ENCODE measurements around the gene SGO2. TPM values are rescaled to one million over a fixed set of nuclear protein-coding genes. Genes with fewer than 3 reads are reported as not detected.

Gene SGO2
- total RNA-seq, 1 experiment from 2014 or later = 32.3 TPM

GRCh38 chr2:200591308-200591707 lies 65.3 kb downstream of the SGO2 start:
- no peak overlapping the region for H3K4me3 ChIP-seq (ENCODE audit: low read length)
- H4K20me1 ChIP-seq (ENCODE audit: insufficient read depth, low read depth, low read length) = no peaks in the 10 kb centered on the region

DNA sequence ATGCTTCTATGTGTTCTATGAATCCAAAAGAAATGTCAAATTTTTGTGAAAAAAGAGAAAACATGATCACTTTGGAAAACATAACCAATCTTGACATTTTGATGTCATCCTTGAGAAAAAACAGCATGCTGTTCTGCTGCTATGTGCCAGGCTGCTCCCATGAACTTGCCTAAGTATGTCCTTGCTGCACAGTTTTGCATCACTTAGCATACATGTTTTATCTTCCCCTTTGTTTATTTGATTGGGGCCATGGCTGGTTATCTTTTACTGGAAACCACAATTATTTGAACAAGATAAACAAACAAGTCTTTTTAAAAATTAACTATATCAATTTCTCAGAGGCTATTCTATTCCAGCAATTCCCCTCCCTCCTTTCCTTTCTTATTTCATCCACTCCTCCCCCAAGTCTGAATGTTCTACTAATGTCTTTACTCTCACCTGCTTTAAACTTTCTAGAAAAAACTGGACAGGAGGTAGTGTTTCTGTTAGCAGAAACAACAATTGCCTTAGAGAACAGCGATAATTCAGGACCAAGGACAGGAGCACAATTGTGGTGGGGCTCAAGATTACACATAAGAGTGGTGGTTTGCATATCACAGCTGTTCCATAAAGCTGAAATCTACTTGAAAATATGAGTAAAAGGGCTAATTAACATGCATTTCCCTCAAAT lies 66.5 kb downstream of the SGO2 start:
- Histone ChIP-seq H3K4me2 (ENCODE audit: low read depth, low read length, poor library complexity, severe bottlenecking) (no peak overlapping the region), H3K36me3 (ENCODE audit: insufficient read depth, low read length) (no peaks in the 10 kb centered on the region), H3K4me1 (ENCODE audit: low read length) (no peaks in the 10 kb centered on the region), H3K27ac (ENCODE audit: low read length) (no peak overlapping the region), H3K9ac (ENCODE audit: low read length) (no peak overlapping the region), H3K27me3 (ENCODE audit: low read length) (no peaks in the 10 kb centered on the region), H3K4me3 (ENCODE audit: low read length) (no peak overlapping the region), H2AFZ (ENCODE audit: low read length) (no peak overlapping the region), H3K9me2 (replicated peaks; ENCODE audit: insufficient read depth, low read length) (no peaks in the 10 kb centered on the region), H3K9me3 (ENCODE audit: low read length) (no peaks in the 10 kb centered on the region), H4K20me1 (ENCODE audit: insufficient read depth, low read depth, low read length) (no peaks in the 10 kb centered on the region), H3K79me2 (ENCODE audit: low read length) (no peaks in the 10 kb centered on the region)
- DNase-seq = peak; percentile 61

More at GRCh38 chr2:200591308-200591707, 65.3 kb downstream of the SGO2 start:
- H3K9me2 ChIP-seq (replicated peaks; ENCODE audit: insufficient read depth, low read length) = no peaks in the 10 kb centered on the region
- H3K79me2 ChIP-seq (ENCODE audit: low read length) = no peaks in the 10 kb centered on the region
- no peaks in the 10 kb centered on the region for H3K36me3 ChIP-seq (ENCODE audit: insufficient read depth, low read length)
- no peak overlapping the region for H3K9ac ChIP-seq (ENCODE audit: low read length)
- no peak overlapping the region for H2AFZ ChIP-seq (ENCODE audit: low read length)
- no peak overlapping the region for H3K27ac ChIP-seq (ENCODE audit: low read length)
- no peaks in the 10 kb centered on the region for H3K4me1 ChIP-seq (ENCODE audit: low read length)
- no peak overlapping the region for H3K4me2 ChIP-seq (ENCODE audit: low read depth, low read length, poor library complexity, severe bottlenecking)
- H3K9me3 ChIP-seq (ENCODE audit: low read length) = no peaks in the 10 kb centered on the region
- H3K27me3 ChIP-seq (ENCODE audit: low read length) = no peaks in the 10 kb centered on the region
- DNase-seq = no peak

DNA sequence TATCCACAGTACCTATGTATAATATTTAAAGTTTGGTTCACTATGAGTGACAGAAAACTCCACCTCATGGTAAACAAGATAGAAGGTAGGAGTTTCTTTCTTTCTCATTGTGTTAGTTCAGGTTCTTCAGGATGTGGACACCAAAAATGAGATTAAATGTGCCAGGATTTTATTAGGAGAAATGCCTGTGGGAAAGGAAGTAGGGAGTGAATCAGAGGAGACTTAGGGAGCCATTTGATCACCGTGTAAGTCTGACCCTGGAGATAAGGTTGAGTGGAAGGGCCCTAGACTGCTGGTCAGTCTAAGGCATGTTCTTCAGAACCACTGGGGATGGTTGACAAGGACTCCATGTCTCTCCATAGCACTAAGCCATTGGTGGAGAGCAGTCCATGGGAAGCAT lies 67.9 kb downstream of the SGO2 start:
- no peak for DNase-seq
- Histone ChIP-seq H3K36me3 (ENCODE audit: insufficient read depth, low read length) (no peaks in the 10 kb centered on the region), H3K4me1 (ENCODE audit: low read length) (no peaks in the 10 kb centered on the region), H3K79me2 (ENCODE audit: low read length) (no peaks in the 10 kb centered on the region), H3K27ac (ENCODE audit: low read length) (no peak overlapping the region), H3K4me2 (ENCODE audit: low read depth, low read length, poor library complexity, severe bottlenecking) (no peak overlapping the region), H3K27me3 (ENCODE audit: low read length) (no peaks in the 10 kb centered on the region), H3K9ac (ENCODE audit: low read length) (no peak overlapping the region), H3K9me2 (replicated peaks; ENCODE audit: insufficient read depth, low read length) (no peaks in the 10 kb centered on the region), H3K9me3 (ENCODE audit: low read length) (no peaks in the 10 kb centered on the region), H2AFZ (ENCODE audit: low read length) (no peak overlapping the region), H3K4me3 (ENCODE audit: low read length) (no peak overlapping the region), H4K20me1 (ENCODE audit: insufficient read depth, low read depth, low read length) (no peaks in the 10 kb centered on the region)

- Histone ChIP-seq H2AFZ (ENCODE audit: low read length) (no peak overlapping the region), H3K27ac (ENCODE audit: low read length) (no peak overlapping the region), H4K20me1 (ENCODE audit: insufficient read depth, low read depth, low read length) (no peaks in the 10 kb centered on the region), H3K4me1 (ENCODE audit: low read length) (no peaks in the 10 kb centered on the region), H3K9ac (ENCODE audit: low read length) (no peak overlapping the region), H3K9me3 (ENCODE audit: low read length) (no peaks in the 10 kb centered on the region), H3K27me3 (ENCODE audit: low read length) (no peaks in the 10 kb centered on the region), H3K36me3 (ENCODE audit: insufficient read depth, low read length) (no peaks in the 10 kb centered on the region), H3K4me2 (ENCODE audit: low read depth, low read length, poor library complexity, severe bottlenecking) (no peak overlapping the region), H3K79me2 (ENCODE audit: low read length) (no peaks in the 10 kb centered on the region), H3K4me3 (ENCODE audit: low read length) (no peak overlapping the region), H3K9me2 (replicated peaks; ENCODE audit: insufficient read depth, low read length) (no peaks in the 10 kb centered on the region)
- no peak for DNase-seq
Observed at GRCh38 chr2:200595913-200596312, 69.9 kb downstream of the SGO2 start.

DNA sequence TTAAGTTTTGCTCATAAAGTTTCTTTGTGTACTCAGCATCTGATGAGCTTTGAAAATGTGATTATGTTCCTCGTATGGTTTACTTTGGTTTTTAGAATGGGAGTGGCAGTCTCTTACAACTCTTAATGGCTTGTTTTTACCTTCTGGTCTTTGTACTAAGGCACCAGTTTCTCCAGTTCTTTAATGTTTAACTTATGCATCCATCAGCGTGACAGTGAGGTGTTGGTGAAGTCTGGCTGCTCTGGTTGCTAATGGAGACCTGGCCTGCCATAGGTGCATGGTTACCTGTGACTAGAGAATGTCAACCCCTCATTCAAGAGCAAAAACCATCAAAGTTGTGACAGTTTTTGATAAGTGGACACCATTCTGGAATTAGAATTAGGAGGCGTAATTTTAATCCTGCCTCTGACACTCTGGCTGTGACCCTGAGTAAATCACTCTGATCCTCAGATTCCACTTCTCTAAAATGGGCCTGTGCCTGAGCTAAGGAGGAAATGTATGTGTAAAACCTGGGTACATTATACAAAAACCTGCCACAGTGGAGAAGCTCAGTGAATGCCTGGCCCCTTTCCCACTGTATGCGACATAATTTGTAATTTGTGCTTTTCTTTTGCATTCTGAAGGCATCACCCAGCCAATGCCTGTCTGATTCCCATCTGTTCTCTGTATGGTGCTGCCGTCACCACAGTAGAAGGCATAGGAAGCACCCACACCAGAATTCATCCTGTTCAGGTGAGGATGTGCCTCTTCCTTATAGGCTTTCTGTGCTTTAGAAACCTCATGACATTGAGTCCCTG lies 71.0 kb downstream of the SGO2 start:
- no peaks in the 10 kb centered on the region for H3K79me2 ChIP-seq (ENCODE audit: low read length)
- H4K20me1 ChIP-seq (ENCODE audit: insufficient read depth, low read depth, low read length) = no peaks in the 10 kb centered on the region
- H3K27ac ChIP-seq (ENCODE audit: low read length) = no peak overlapping the region
- no peaks in the 10 kb centered on the region for H3K27me3 ChIP-seq (ENCODE audit: low read length)
- H3K4me3 ChIP-seq (ENCODE audit: low read length) = no peak overlapping the region
- H3K9me3 ChIP-seq (ENCODE audit: low read length) = no peaks in the 10 kb centered on the region
- H3K9ac ChIP-seq (ENCODE audit: low read length) = no peak overlapping the region
- H3K36me3 ChIP-seq (ENCODE audit: insufficient read depth, low read length) = no peaks in the 10 kb centered on the region
- no peak overlapping the region for H3K4me2 ChIP-seq (ENCODE audit: low read depth, low read length, poor library complexity, severe bottlenecking)
- no peak overlapping the region for H2AFZ ChIP-seq (ENCODE audit: low read length)
- H3K9me2 ChIP-seq (replicated peaks; ENCODE audit: insufficient read depth, low read length) = no peaks in the 10 kb centered on the region
- DNase-seq = no peak
- H3K4me1 ChIP-seq (ENCODE audit: low read length) = no peaks in the 10 kb centered on the region

GRCh38 chr2:200599206-200599605 lies 73.2 kb downstream of the SGO2 start:
- Histone ChIP-seq H3K36me3 (ENCODE audit: insufficient read depth, low read length) (no peaks in the 10 kb centered on the region), H3K9me2 (replicated peaks; ENCODE audit: insufficient read depth, low read length) (no peaks in the 10 kb centered on the region), H3K9ac (ENCODE audit: low read length) (no peak overlapping the region), H3K27me3 (ENCODE audit: low read length) (no peaks in the 10 kb centered on the region), H3K4me3 (ENCODE audit: low read length) (no peak overlapping the region), H2AFZ (ENCODE audit: low read length) (no peak overlapping the region), H3K27ac (ENCODE audit: low read length) (no peak overlapping the region), H3K9me3 (ENCODE audit: low read length) (no peaks in the 10 kb centered on the region), H4K20me1 (ENCODE audit: insufficient read depth, low read depth, low read length) (no peaks in the 10 kb centered on the region), H3K4me1 (ENCODE audit: low read length) (no peaks in the 10 kb centered on the region), H3K79me2 (ENCODE audit: low read length) (no peaks in the 10 kb centered on the region), H3K4me2 (ENCODE audit: low read depth, low read length, poor library complexity, severe bottlenecking) (no peak overlapping the region)
- no peak for DNase-seq

- H3K27ac ChIP-seq (ENCODE audit: low read length) = no peak overlapping the region
- no peak overlapping the region for H3K9ac ChIP-seq (ENCODE audit: low read length)
- no peak overlapping the region for H2AFZ ChIP-seq (ENCODE audit: low read length)
- H3K4me2 ChIP-seq (ENCODE audit: low read depth, low read length, poor library complexity, severe bottlenecking) = no peak overlapping the region
- H4K20me1 ChIP-seq (ENCODE audit: insufficient read depth, low read depth, low read length) = no peaks in the 10 kb centered on the region
- H3K4me3 ChIP-seq (ENCODE audit: low read length) = no peak overlapping the region
- no peaks in the 10 kb centered on the region for H3K79me2 ChIP-seq (ENCODE audit: low read length)
- H3K9me3 ChIP-seq (ENCODE audit: low read length) = no peaks in the 10 kb centered on the region
- H3K27me3 ChIP-seq (ENCODE audit: low read length) = no peaks in the 10 kb centered on the region
- H3K9me2 ChIP-seq (replicated peaks; ENCODE audit: insufficient read depth, low read length) = no peaks in the 10 kb centered on the region
- H3K4me1 ChIP-seq (ENCODE audit: low read length) = no peaks in the 10 kb centered on the region
- no peaks in the 10 kb centered on the region for H3K36me3 ChIP-seq (ENCODE audit: insufficient read depth, low read length)
- DNase-seq = no peak
Observed at GRCh38 chr2:200600549-200601225, 74.7 kb downstream of the SGO2 start.

GRCh38 chr2:200602584-200602983 lies 76.6 kb downstream of the SGO2 start:
- Histone ChIP-seq H3K27me3 (ENCODE audit: low read length) (no peaks in the 10 kb centered on the region), H3K4me1 (ENCODE audit: low read length) (no peaks in the 10 kb centered on the region), H3K4me3 (ENCODE audit: low read length) (no peak overlapping the region), H3K4me2 (ENCODE audit: low read depth, low read length, poor library complexity, severe bottlenecking) (no peak overlapping the region), H4K20me1 (ENCODE audit: insufficient read depth, low read depth, low read length) (no peaks in the 10 kb centered on the region), H3K9me2 (replicated peaks; ENCODE audit: insufficient read depth, low read length) (no peaks in the 10 kb centered on the region), H3K79me2 (ENCODE audit: low read length) (no peaks in the 10 kb centered on the region), H3K9ac (ENCODE audit: low read length) (no peak overlapping the region), H2AFZ (ENCODE audit: low read length) (no peak overlapping the region), H3K9me3 (ENCODE audit: low read length) (no peaks in the 10 kb centered on the region), H3K27ac (ENCODE audit: low read length) (no peak overlapping the region), H3K36me3 (ENCODE audit: insufficient read depth, low read length) (no peaks in the 10 kb centered on the region)
- no peak for DNase-seq
